IMR-90 (cell line): ENCODE data around the gene KCTD16. TPM values are rescaled to one million over a fixed set of nuclear protein-coding genes. Genes with fewer than 3 reads are reported as not detected.

ENCODE experiments used
- ATAC-seq: fragments of 200-7000 bp; cut with Tn5 transposase; 2 replicates; pipeline ENCODE4 v1.9.1; 2020; ENCODE audit warnings: low read depth, mild to moderate bottlenecking, moderate library complexity
- BruUV-seq: library from RNA; stranded (reverse); fragments of 400-500 nt; replicated peaks from 2 replicates; lab custom pipeline; 2021; lab: Mats Ljungman, UMichigan
- CTCF ChIA-PET: fragments of 300-600 bp; formaldehyde crosslinking; extraction: SDS; loops from one replicate; lab custom pipeline; 2021; ENCODE audit warnings: antibody characterized with exemption; lab: Yijun Ruan, JAX
- POLR2A ChIA-PET: fragments of 300-600 bp; sonication (Branson Sonifier 250); formaldehyde crosslinking; loops from one replicate; lab custom pipeline; 2022; ENCODE audit warnings: antibody characterized with exemption; ENCODE audit not compliant: unreplicated experiment; lab: Charles Lee
- DNase-seq: peaks from one replicate; pipeline ENCODE4 v3.0.0; 2013
- H2AFZ ChIP-seq: replicated peaks from 2 replicates; pipeline ENCODE3; 2013; ENCODE audit warnings: low read length, mild to moderate bottlenecking; ENCODE audit not compliant: poor library complexity
- H2AK5ac ChIP-seq: 2 replicates; pipeline ENCODE4 v1.6.1; 2013; ENCODE audit warnings: low read depth, low read length, inconsistent platforms
- H2AK9ac ChIP-seq: replicated peaks from 2 replicates; pipeline ENCODE3; 2013; ENCODE audit warnings: mild to moderate bottlenecking, low read depth, low read length, moderate library complexity; ENCODE audit not compliant: poor library complexity
- H2BK120ac ChIP-seq: 2 replicates; pipeline ENCODE4 v1.6.1; 2013; ENCODE audit warnings: low read depth, low read length, inconsistent platforms
- H2BK15ac ChIP-seq: 3 replicates; pipeline ENCODE4 v1.6.1; 2013; ENCODE audit warnings: low read depth, low read length, inconsistent platforms
- H2BK20ac ChIP-seq: 2 replicates; pipeline ENCODE4 v1.6.1; 2013; ENCODE audit warnings: low read depth, mild to moderate bottlenecking, inconsistent platforms, low read length, moderate library complexity
- H2BK5ac ChIP-seq: 2 replicates; pipeline ENCODE4 v1.6.1; 2013; ENCODE audit warnings: mild to moderate bottlenecking, low read depth, low read length, inconsistent platforms; ENCODE audit not compliant: poor library complexity, severe bottlenecking
- H3K14ac ChIP-seq: replicated peaks from 2 replicates; pipeline ENCODE4 v1.6.1; 2013; ENCODE audit warnings: low read depth, low read length, inconsistent platforms
- H3K18ac ChIP-seq: 2 replicates; pipeline ENCODE4 v1.6.1; 2013; ENCODE audit warnings: low read depth, low read length, control low read depth
- H3K23ac ChIP-seq: 2 replicates; pipeline ENCODE4 v1.6.1; 2013; ENCODE audit warnings: low read depth, low read length, inconsistent platforms
- H3K27ac ChIP-seq: 2 replicates; pipeline ENCODE4 v1.5.1; 2013; ENCODE audit warnings: mild to moderate bottlenecking, control low read depth, low read length; ENCODE audit not compliant: insufficient read depth
- H3K27me3 ChIP-seq: 2 replicates; pipeline ENCODE4 v1.6.1; 2013; ENCODE audit warnings: low read length; ENCODE audit not compliant: control insufficient read depth, insufficient read depth
- H3K36me3 ChIP-seq: 2 replicates; pipeline ENCODE4 v1.6.1; 2013; ENCODE audit warnings: low read length, mixed read lengths; ENCODE audit not compliant: control insufficient read depth, insufficient read depth
- H3K4ac ChIP-seq: 2 replicates; pipeline ENCODE4 v1.6.1; 2013; ENCODE audit warnings: low read depth, low read length, inconsistent platforms
- H3K4me1 ChIP-seq: 2 replicates; pipeline ENCODE4 v1.6.1; 2013; ENCODE audit warnings: low read length, mixed read lengths; ENCODE audit not compliant: control insufficient read depth, insufficient read depth
- H3K4me2 ChIP-seq: 2 replicates; pipeline ENCODE4 v1.6.1; 2013; ENCODE audit warnings: low read depth, mild to moderate bottlenecking, control low read depth, low read length, moderate library complexity
- H3K4me3 ChIP-seq: 2 replicates; pipeline ENCODE4 v1.5.1; 2013; ENCODE audit warnings: low read depth, mild to moderate bottlenecking, control low read depth, low read length, moderate library complexity; ENCODE audit not compliant: insufficient read depth
- H3K56ac ChIP-seq: 2 replicates; pipeline ENCODE4 v1.6.1; 2013; ENCODE audit warnings: low read length, inconsistent platforms; ENCODE audit not compliant: insufficient read depth; ENCODE audit errors: extremely low read depth
- H3K79me1 ChIP-seq, 2 experiments: 2 replicates each; pipeline ENCODE4 v1.6.1; 2013; ENCODE audit warnings: low read length in 2 of 2, inconsistent platforms in 1 of 2, low read depth in 1 of 2
- H3K9ac ChIP-seq: 2 replicates; pipeline ENCODE4 v1.6.1; 2013; ENCODE audit warnings: low read depth, low read length, control low read depth
- H3K9me1 ChIP-seq: 2 replicates; pipeline ENCODE4 v1.6.1; 2013; ENCODE audit warnings: low read length, inconsistent platforms; ENCODE audit not compliant: insufficient read depth
- H3K9me3 ChIP-seq: 2 replicates; pipeline ENCODE4 v1.6.1; 2013; ENCODE audit warnings: low read length; ENCODE audit not compliant: control insufficient read depth, insufficient read depth
- H4K20me1 ChIP-seq: 2 replicates; pipeline ENCODE4 v1.6.1; 2013; ENCODE audit warnings: low read length, inconsistent platforms; ENCODE audit not compliant: insufficient read depth
- H4K5ac ChIP-seq: 2 replicates; pipeline ENCODE4 v1.6.1; 2013; ENCODE audit warnings: mild to moderate bottlenecking, low read depth, low read length, control low read depth
- H4K8ac ChIP-seq, 2 experiments: 2 replicates each; pipeline ENCODE4 v1.6.1; 2013; ENCODE audit warnings: low read depth in 2 of 2, low read length in 2 of 2, control low read depth in 1 of 2, inconsistent platforms in 1 of 2
- H4K91ac ChIP-seq: 2 replicates; pipeline ENCODE4 v1.6.1; 2013; ENCODE audit warnings: low read depth, low read length, inconsistent platforms; ENCODE audit not compliant: insufficient read depth
- BHLHE40 ChIP-seq: fragments of 150-350 bp; IDR thresholded peaks from 2 replicates; pipeline ENCODE4 v1.6.1; 2016; ENCODE audit warnings: mild to moderate bottlenecking, low read depth, low read length
- CEBPB ChIP-seq: IDR thresholded peaks from 2 replicates; pipeline ENCODE4 v1.6.1; 2012; ENCODE audit warnings: low read depth, low read length, improper control_type of control experiment
- CHD1 ChIP-seq: IDR thresholded peaks from 2 replicates; pipeline ENCODE4 v1.6.1; 2012; ENCODE audit warnings: low read depth, low read length, improper control_type of control experiment
- FOS ChIP-seq: fragments of 150-350 bp; IDR thresholded peaks from 2 replicates; pipeline ENCODE4 v1.6.1; 2016; ENCODE audit warnings: low read depth, low read length
- MAZ ChIP-seq: IDR thresholded peaks from 2 replicates; pipeline ENCODE4 v1.6.1; 2012; ENCODE audit warnings: low read depth, mild to moderate bottlenecking, low read length, improper control_type of control experiment, moderate library complexity, borderline replicate concordance
- MXI1 ChIP-seq: IDR thresholded peaks from 2 replicates; pipeline ENCODE4 v1.6.1; 2012; ENCODE audit warnings: low read depth, mild to moderate bottlenecking, low read length, moderate library complexity, borderline replicate concordance
- NFE2L2 ChIP-seq: fragments of 150-350 bp; IDR thresholded peaks from 2 replicates; pipeline ENCODE4 v1.6.1; 2016; ENCODE audit warnings: low read depth, mild to moderate bottlenecking, low read length
- POLR2A ChIP-seq: IDR thresholded peaks from 2 replicates; pipeline ENCODE4 v1.6.1; 2012; ENCODE audit warnings: mild to moderate bottlenecking, low read depth, low read length
- RAD21 ChIP-seq: IDR thresholded peaks from 2 replicates; pipeline ENCODE4 v1.6.1; 2012; ENCODE audit warnings: low read length, improper control_type of control experiment
- RCOR1 ChIP-seq: IDR thresholded peaks from 2 replicates; pipeline ENCODE4 v1.6.1; 2012; ENCODE audit warnings: mild to moderate bottlenecking, low read length, improper control_type of control experiment; ENCODE audit not compliant: insufficient replicate concordance
- RFX5 ChIP-seq: IDR thresholded peaks from 2 replicates; pipeline ENCODE4 v1.8.0; 2012; ENCODE audit warnings: low read depth, mild to moderate bottlenecking, low read length, moderate library complexity
- SMC3 ChIP-seq: fragments of 150-350 bp; IDR thresholded peaks from 2 replicates; pipeline ENCODE4 v1.6.1; 2016; ENCODE audit warnings: low read depth, mild to moderate bottlenecking, antibody characterized with exemption, low read length, moderate library complexity
- USF2 ChIP-seq: fragments of 150-350 bp; IDR thresholded peaks from 2 replicates; pipeline ENCODE4 v1.6.1; 2017; ENCODE audit warnings: mild to moderate bottlenecking, antibody characterized with exemption, low read length, low read depth
- WGBS, 2 experiments: methylation state at CpG; one replicate each; pipeline versions ENCODE4 v1.1.5 to v1.1.7; 2013; ENCODE audit warnings: missing lambda C conversion rate in 2 of 2; ENCODE audit not compliant: insufficient read length in 1 of 2; ENCODE audit errors: extremely low coverage in 2 of 2; 5-methylcytosine and 5-hydroxymethylcytosine counted together
- dilution Hi-C: fragments of 300-500 bp; cut with HindIII; formaldehyde crosslinking; loops from one replicate; pipeline ENCODE4 v1.14.3; 2018; ENCODE audit warnings: low sequenced_read_pairs; ENCODE audit not compliant: unreplicated experiment
- in situ Hi-C: fragments of 300-500 bp; cut with MboI; formaldehyde crosslinking; loops from 3 replicates; pipeline ENCODE4 v1.14.3; 2019; ENCODE audit warnings: low sequenced_read_pairs, inconsistent platforms, mixed read lengths
- intact Hi-C: fragments of 100-400 bp; cut with micrococcal nuclease; formaldehyde crosslinking; loops from 2 replicates; pipeline ENCODE4 v1.10.0; 2022
- polyA plus RNA-seq, 3 experiments: library from polyadenylated mRNA; depleted of rRNA; stranded (reverse); fragments of >200 nt; gene quantifications; 2 replicates each; pipeline ENCODE4 v1.2.3, GENCODE V29; 2012; ENCODE audit warnings: low replicate concordance in 1 of 3
- total RNA-seq: library from RNA; depleted of rRNA; stranded (reverse); fragments of >200 nt; gene quantifications from 2 replicates; pipeline ENCODE4 v1.2.3, GENCODE V29; 2012
- TF ChIP-seq, protein P1 (sequence below): fragments of 150-350 bp; IDR thresholded peaks from 2 replicates; pipeline ENCODE4 v1.6.1; 2016; ENCODE audit warnings: low read depth, mild to moderate bottlenecking, low read length, moderate library complexity, borderline replicate concordance

Gene KCTD16
- total and polyA plus RNA-seq, 2 of the 4 experiments (the other 2 are of a cell fraction), result 0.43 to 1.1 TPM

- H3K27me3 ChIP-seq, result no peaks in the 10 kb centered on the region; the same call in 1 of the 2 replicates
- no peak overlapping the region for H3K18ac ChIP-seq
- POLR2A ChIA-PET, result no interaction called here
- H4K5ac ChIP-seq, result no peak overlapping the region
- no CpG with 5 or more reads among the region's 4 CpGs for WGBS, 2 experiments
- H2AK5ac ChIP-seq, result no peak overlapping the region
- no peak overlapping the region for H2AK9ac ChIP-seq
- DNase-seq, result no peak
- H3K9ac ChIP-seq, result no peak overlapping the region
- no peak overlapping the region for H3K4me2 ChIP-seq
- no peak overlapping the region for H2BK120ac ChIP-seq
- H3K4ac ChIP-seq, result no peak overlapping the region
- no peak overlapping the region for H4K8ac ChIP-seq
- H3K9me3 ChIP-seq, result no peaks in the 10 kb centered on the region
- no peaks in the 10 kb centered on the region for H3K4me1 ChIP-seq
- H3K79me1 ChIP-seq, result no peaks in the 10 kb centered on the region
- H3K56ac ChIP-seq, result no peak overlapping the region
- no peak overlapping the region for H4K91ac ChIP-seq
- no peak overlapping the region for H2AFZ ChIP-seq
- no peak overlapping the region for H3K4me3 ChIP-seq
- CTCF ChIA-PET, result interaction anchor here (0.6 to 0.7 kb wide), 3 partner anchors 9 to 212 kb away, joined by 3 to 4 read pairs (median 4); no protein-coding TSS in a partner anchor
- dilution Hi-C loops (no loop called here), in situ Hi-C loops (no loop called here), intact Hi-C loops (loop anchor here (10.0 kb wide), 1 partner anchor 1359 kb away; no protein-coding TSS in a partner anchor)
- no peak overlapping the region for H3K23ac ChIP-seq
- no TSS peak for BruUV-seq
- no peak overlapping the region for H2BK5ac ChIP-seq
- H2BK20ac ChIP-seq, result no peak overlapping the region
- no peak overlapping the region for H3K14ac ChIP-seq
- no peak overlapping the region for H2BK15ac ChIP-seq
- no peaks in the 10 kb centered on the region for H3K9me1 ChIP-seq
- H4K20me1 ChIP-seq, result no peaks in the 10 kb centered on the region
- ATAC-seq, result no peak
- TF ChIP-seq FOS (no peak), POLR2A (no peak), USF2 (no peak), RAD21 (no peak), SMC3 (no peak), NFE2L2 (no peak), RCOR1 (no peak), BHLHE40 (no peak), RFX5 (no peak), CHD1 (no peak), CEBPB (no peak), MAZ (no peak), MXI1 (no peak)
- TF ChIP-seq, protein P1, sequence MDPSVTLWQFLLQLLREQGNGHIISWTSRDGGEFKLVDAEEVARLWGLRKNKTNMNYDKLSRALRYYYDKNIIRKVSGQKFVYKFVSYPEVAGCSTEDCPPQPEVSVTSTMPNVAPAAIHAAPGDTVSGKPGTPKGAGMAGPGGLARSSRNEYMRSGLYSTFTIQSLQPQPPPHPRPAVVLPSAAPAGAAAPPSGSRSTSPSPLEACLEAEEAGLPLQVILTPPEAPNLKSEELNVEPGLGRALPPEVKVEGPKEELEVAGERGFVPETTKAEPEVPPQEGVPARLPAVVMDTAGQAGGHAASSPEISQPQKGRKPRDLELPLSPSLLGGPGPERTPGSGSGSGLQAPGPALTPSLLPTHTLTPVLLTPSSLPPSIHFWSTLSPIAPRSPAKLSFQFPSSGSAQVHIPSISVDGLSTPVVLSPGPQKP, result no peak
- H3K36me3 ChIP-seq, result no peaks in the 10 kb centered on the region
- no peak overlapping the region for H3K27ac ChIP-seq
These were observed 294.8 kb downstream of the KCTD16 start for GRCh38 chr5:144465441-144465840.
